ENCODE results near the gene FOXE1. TPM values are rescaled to one million over a fixed set of nuclear protein-coding genes. Genes with fewer than 3 reads are reported as not detected.

The FOXE1 gene
- total RNA-seq, 2 donors from 2014 or later = 0.97 to 5.5 TPM

GRCh38 chr9:97857606-97858392 lies 4.8 kb downstream of the FOXE1 start:
- TF ChIP-seq POLR2AphosphoS5 (IDR thresholded peaks at IDR 0.05) = no peak
- no peak for TF ChIP-seq POLR2A (IDR thresholded peaks at IDR 0.05)
- TF ChIP-seq CTCF (IDR thresholded peaks at IDR 0.05) = no peak
- no peaks in the 10 kb centered on the region for H3K9me3 ChIP-seq
- H3K4me3 ChIP-seq = no peak overlapping the region
- H3K4me1 ChIP-seq (replicated peaks) = peaks cover 8% of the 10 kb centered on the region
- H3K27ac ChIP-seq = no peak overlapping the region
- DNase-seq (ENCODE audit: low spot score) = no peak
- 15% methylated on average over 54 of the region's 54 CpGs for WGBS
- H3K27me3 ChIP-seq (replicated peaks; ENCODE audit: insufficient read depth) = peaks cover 44% of the 10 kb centered on the region
- intact Hi-C loops (cut with DNase I) = no loop called here
- no peaks in the 10 kb centered on the region for H3K36me3 ChIP-seq

- intact Hi-C loops (cut with DNase I) = no loop called here
- Histone ChIP-seq H3K27me3 (replicated peaks; ENCODE audit: insufficient read depth) (peaks cover 38% of the 10 kb centered on the region), H3K9me3 (no peaks in the 10 kb centered on the region), H3K27ac (no peak overlapping the region), H3K4me1 (replicated peaks) (peaks cover 3% of the 10 kb centered on the region), H3K4me3 (no peak overlapping the region), H3K36me3 (no peaks in the 10 kb centered on the region)
- no peak for DNase-seq (ENCODE audit: low spot score)
- no peak for TF ChIP-seq CTCF (IDR thresholded peaks at IDR 0.05)
- TF ChIP-seq POLR2A (IDR thresholded peaks at IDR 0.05) = no peak
- TF ChIP-seq POLR2AphosphoS5 (IDR thresholded peaks at IDR 0.05) = no peak
- WGBS = 28% methylated on average over 6 of the region's 6 CpGs
Measured at GRCh38 chr9:97858393-97858713, 5.3 kb downstream of the FOXE1 start.

- no peak for DNase-seq (ENCODE audit: low spot score)
- H3K27ac ChIP-seq = no peak overlapping the region
- TF ChIP-seq POLR2AphosphoS5 (IDR thresholded peaks at IDR 0.05) = no peak
- TF ChIP-seq POLR2A (IDR thresholded peaks at IDR 0.05) = no peak
- TF ChIP-seq CTCF (IDR thresholded peaks at IDR 0.05) = no peak
- no peaks in the 10 kb centered on the region for H3K4me1 ChIP-seq (replicated peaks)
- peaks cover 34% of the 10 kb centered on the region for H3K27me3 ChIP-seq (replicated peaks; ENCODE audit: insufficient read depth)
- H3K36me3 ChIP-seq = no peaks in the 10 kb centered on the region
- no peak overlapping the region for H3K4me3 ChIP-seq
- WGBS = 58% methylated on average over 1 of the region's 1 CpG
- intact Hi-C loops (cut with DNase I) = no loop called here
- H3K9me3 ChIP-seq = no peaks in the 10 kb centered on the region
Measured at GRCh38 chr9:97858826-97859225, 5.8 kb downstream of the FOXE1 start.

GRCh38 chr9:97859346-97859745 lies 6.3 kb downstream of the FOXE1 start:
- Histone ChIP-seq H3K4me1 (replicated peaks) (no peaks in the 10 kb centered on the region), H3K36me3 (no peaks in the 10 kb centered on the region), H3K9me3 (no peaks in the 10 kb centered on the region), H3K27ac (no peak overlapping the region), H3K4me3 (no peak overlapping the region), H3K27me3 (replicated peaks; ENCODE audit: insufficient read depth) (peaks cover 32% of the 10 kb centered on the region)
- DNase-seq (ENCODE audit: low spot score) = no peak
- TF ChIP-seq POLR2AphosphoS5 (IDR thresholded peaks at IDR 0.05) (no peak), POLR2A (IDR thresholded peaks at IDR 0.05) (no peak), CTCF (IDR thresholded peaks at IDR 0.05) (no peak)
- 63% methylated on average over 2 of the region's 2 CpGs for WGBS
- intact Hi-C loops (cut with DNase I) = no loop called here

GRCh38 chr9:97860451-97861147 lies 7.6 kb downstream of the FOXE1 start:
- no peak for TF ChIP-seq POLR2AphosphoS5 (IDR thresholded peaks at IDR 0.05)
- TF ChIP-seq POLR2A (IDR thresholded peaks at IDR 0.05) = no peak
- no peak for TF ChIP-seq CTCF (IDR thresholded peaks at IDR 0.05)
- DNase-seq (ENCODE audit: low spot score) = no peak
- 67% methylated on average over 10 of the region's 10 CpGs for WGBS

More at GRCh38 chr9:97860451-97861147, 7.6 kb downstream of the FOXE1 start:
- Histone ChIP-seq H3K9me3 (no peaks in the 10 kb centered on the region), H3K27ac (no peak overlapping the region), H3K4me3 (no peak overlapping the region), H3K27me3 (replicated peaks; ENCODE audit: insufficient read depth) (peaks cover 20% of the 10 kb centered on the region), H3K4me1 (replicated peaks) (no peaks in the 10 kb centered on the region), H3K36me3 (no peaks in the 10 kb centered on the region)
- intact Hi-C loops (cut with DNase I) = no loop called here
